Astrocyte (in vitro differentiated cells and primary cell): ENCODE results near the gene NRG2.

Source experiments
- CTCF ChIP-seq: IDR thresholded peaks from 2 replicates; pipeline ENCODE4 v1.5.1; 2011; ENCODE audit warnings: low read depth, mild to moderate bottlenecking, inconsistent platforms, low read length, moderate library complexity; ENCODE audit not compliant: insufficient read depth
- EZH2 ChIP-seq: IDR thresholded peaks from 2 replicates; pipeline ENCODE4 v1.6.1; 2012; ENCODE audit warnings: mild to moderate bottlenecking, low read length, inconsistent platforms; ENCODE audit not compliant: insufficient read depth

- peak; percentile 57 for TF ChIP-seq EZH2
- no peak for TF ChIP-seq CTCF
Measured at GRCh38 chr5:139904816-139905661, 138.1 kb downstream of the NRG2 start.
